MM.1S (cell line): ENCODE measurements around the gene TMPRSS13.

ENCODE experiments used
- DNase-seq: peaks from one replicate; pipeline ENCODE4 v3.0.0-alpha.2; 2015
- H2AFZ ChIP-seq: fragments of 300-600 bp; sonication (generic); 2 replicates; pipeline ENCODE4 v1.6.0; 2016; ENCODE audit warnings: antibody characterized with exemption, low read length
- H3F3A ChIP-seq: fragments of 300-600 bp; sonication (generic); 2 replicates; pipeline ENCODE4 v1.6.1; 2016; ENCODE audit warnings: mild to moderate bottlenecking, antibody characterized with exemption, low read length, moderate library complexity, mixed read lengths; ENCODE audit not compliant: insufficient read depth
- H3K27ac ChIP-seq: fragments of 300-600 bp; sonication (generic); 2 replicates; pipeline ENCODE4 v1.5.1; 2016; ENCODE audit warnings: mild to moderate bottlenecking, low read length
- H3K27me3 ChIP-seq: fragments of 300-600 bp; sonication (generic); replicated peaks from 2 replicates; pipeline ENCODE4 v1.6.0; 2016; ENCODE audit warnings: low read length; ENCODE audit not compliant: insufficient read depth
- H3K36me3 ChIP-seq: fragments of 300-600 bp; sonication (generic); replicated peaks from 2 replicates; pipeline ENCODE4 v1.6.1; 2016; ENCODE audit warnings: mild to moderate bottlenecking, low read length, mixed read lengths; ENCODE audit not compliant: insufficient read depth
- H3K4me1 ChIP-seq: fragments of 300-600 bp; sonication (generic); 2 replicates; pipeline ENCODE4 v1.6.1; 2016; ENCODE audit warnings: low read length, mixed read lengths
- H3K4me2 ChIP-seq: fragments of 300-600 bp; sonication (generic); 2 replicates; pipeline ENCODE4 v1.6.0; 2016; ENCODE audit warnings: low read depth, low read length
- H3K4me3 ChIP-seq: fragments of 300-600 bp; sonication (generic); 2 replicates; pipeline ENCODE4 v1.5.1; 2016; ENCODE audit warnings: low read length, mixed read lengths
- H3K79me2 ChIP-seq: fragments of 300-600 bp; sonication (generic); 2 replicates; pipeline ENCODE4 v1.6.1; 2016; ENCODE audit warnings: mixed run types, low read length, mixed read lengths
- H3K9ac ChIP-seq: fragments of 300-600 bp; sonication (generic); 2 replicates; pipeline ENCODE4 v1.6.1; 2016; ENCODE audit warnings: low read length, mixed read lengths
- H3K9me2 ChIP-seq: fragments of 300-600 bp; sonication (generic); replicated peaks from 2 replicates; pipeline ENCODE4 v1.6.1; 2016; ENCODE audit warnings: mild to moderate bottlenecking, low read length, mixed read lengths; ENCODE audit not compliant: insufficient read depth
- H3K9me3 ChIP-seq: fragments of 300-600 bp; sonication (generic); replicated peaks from 2 replicates; pipeline ENCODE4 v1.6.1; 2016; ENCODE audit warnings: mild to moderate bottlenecking, low read length, mixed read lengths; ENCODE audit not compliant: insufficient read depth
- H4K20me1 ChIP-seq: fragments of 300-600 bp; sonication (generic); 2 replicates; pipeline ENCODE4 v1.6.1; 2016; ENCODE audit warnings: mild to moderate bottlenecking, low read length, moderate library complexity, mixed read lengths; ENCODE audit not compliant: insufficient read depth
- EZH2 ChIP-seq: fragments of 300-600 bp; sonication (generic); optimal IDR thresholded peaks from 2 replicates; pipeline ENCODE3; 2017; ENCODE audit warnings: low read depth, mild to moderate bottlenecking, antibody characterized with exemption, low read length, mixed read lengths
- EZH2phosphoT487 ChIP-seq: fragments of 300-600 bp; sonication (generic); IDR thresholded peaks from 2 replicates; pipeline ENCODE4 v1.6.1; 2018; ENCODE audit warnings: antibody characterized with exemption, low read length
- TF ChIP-seq, protein P1 (sequence below): fragments of 300-600 bp; sonication (generic); IDR thresholded peaks from 2 replicates; pipeline ENCODE4 v1.5.1; 2016; ENCODE audit warnings: antibody characterized with exemption, low read length, mixed read lengths

Gene TMPRSS13

DNA sequence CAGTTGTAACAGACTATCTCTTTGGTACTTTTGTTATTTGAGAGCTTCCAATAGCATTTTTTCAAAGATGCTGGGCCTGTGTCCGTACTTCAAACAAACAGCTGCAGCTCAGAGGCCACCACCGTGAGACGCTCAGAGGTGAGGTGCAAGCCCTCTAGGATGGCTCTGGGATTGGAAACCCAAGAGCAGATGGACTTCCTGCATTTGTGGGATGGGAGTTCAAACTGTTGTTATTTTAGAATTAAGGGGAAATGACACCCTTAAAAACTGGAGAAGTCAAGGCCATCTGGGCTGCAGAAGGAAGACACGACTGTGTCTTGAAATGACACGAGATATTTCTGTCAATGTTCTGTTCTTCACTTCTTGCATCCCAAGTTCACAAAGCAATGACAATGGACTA is 47.8 kb upstream of the TMPRSS13 start:
- no peaks in the 10 kb centered on the region for H3K4me1 ChIP-seq
- no peaks in the 10 kb centered on the region for H3K36me3 ChIP-seq
- H3K9me2 ChIP-seq, result no peaks in the 10 kb centered on the region
- no peaks in the 10 kb centered on the region for H3K9me3 ChIP-seq
- H3K79me2 ChIP-seq, result no peaks in the 10 kb centered on the region
- H3K9ac ChIP-seq, result no peak overlapping the region
- no peak for DNase-seq
- no peak overlapping the region for H3K27ac ChIP-seq
- H2AFZ ChIP-seq, result no peak overlapping the region
- no peaks in the 10 kb centered on the region for H4K20me1 ChIP-seq
- H3K4me2 ChIP-seq, result no peak overlapping the region
- no peaks in the 10 kb centered on the region for H3F3A ChIP-seq
- TF ChIP-seq EZH2phosphoT487 (no peak), EZH2 (no peak)
- TF ChIP-seq, protein P1, sequence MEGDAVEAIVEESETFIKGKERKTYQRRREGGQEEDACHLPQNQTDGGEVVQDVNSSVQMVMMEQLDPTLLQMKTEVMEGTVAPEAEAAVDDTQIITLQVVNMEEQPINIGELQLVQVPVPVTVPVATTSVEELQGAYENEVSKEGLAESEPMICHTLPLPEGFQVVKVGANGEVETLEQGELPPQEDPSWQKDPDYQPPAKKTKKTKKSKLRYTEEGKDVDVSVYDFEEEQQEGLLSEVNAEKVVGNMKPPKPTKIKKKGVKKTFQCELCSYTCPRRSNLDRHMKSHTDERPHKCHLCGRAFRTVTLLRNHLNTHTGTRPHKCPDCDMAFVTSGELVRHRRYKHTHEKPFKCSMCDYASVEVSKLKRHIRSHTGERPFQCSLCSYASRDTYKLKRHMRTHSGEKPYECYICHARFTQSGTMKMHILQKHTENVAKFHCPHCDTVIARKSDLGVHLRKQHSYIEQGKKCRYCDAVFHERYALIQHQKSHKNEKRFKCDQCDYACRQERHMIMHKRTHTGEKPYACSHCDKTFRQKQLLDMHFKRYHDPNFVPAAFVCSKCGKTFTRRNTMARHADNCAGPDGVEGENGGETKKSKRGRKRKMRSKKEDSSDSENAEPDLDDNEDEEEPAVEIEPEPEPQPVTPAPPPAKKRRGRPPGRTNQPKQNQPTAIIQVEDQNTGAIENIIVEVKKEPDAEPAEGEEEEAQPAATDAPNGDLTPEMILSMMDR, result no peak
- no peaks in the 10 kb centered on the region for H3K27me3 ChIP-seq
- H3K4me3 ChIP-seq, result no peak overlapping the region

DNA sequence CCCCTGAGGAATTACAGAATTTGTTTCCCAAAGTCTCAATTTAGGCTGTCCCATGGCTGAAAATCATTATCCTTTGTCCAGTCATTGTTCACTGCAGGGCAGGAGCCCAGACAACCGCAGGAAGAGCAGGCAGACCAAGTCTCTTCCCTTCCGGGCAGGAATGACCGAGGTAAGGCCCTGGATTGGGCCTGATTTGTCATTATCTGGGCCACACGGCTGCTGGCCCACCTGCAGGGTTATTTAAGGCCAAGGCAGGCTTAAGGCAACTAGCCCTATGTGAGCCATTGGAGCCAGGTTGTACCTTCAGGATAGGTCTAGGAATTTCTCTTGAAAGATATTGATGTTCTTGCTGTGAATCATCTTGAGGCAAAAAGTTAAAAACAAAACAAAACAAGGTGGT is 47.2 kb upstream of the TMPRSS13 start:
- Histone ChIP-seq H3K27ac (no peak overlapping the region), H3F3A (no peaks in the 10 kb centered on the region), H3K9me2 (no peaks in the 10 kb centered on the region), H2AFZ (no peak overlapping the region), H3K9me3 (no peaks in the 10 kb centered on the region), H3K4me1 (no peaks in the 10 kb centered on the region), H3K9ac (no peak overlapping the region), H4K20me1 (no peaks in the 10 kb centered on the region), H3K27me3 (no peaks in the 10 kb centered on the region), H3K4me3 (no peak overlapping the region), H3K36me3 (no peaks in the 10 kb centered on the region), H3K4me2 (no peak overlapping the region), H3K79me2 (no peaks in the 10 kb centered on the region)
- DNase-seq, result no peak
- TF ChIP-seq EZH2phosphoT487 (no peak), EZH2 (no peak)
- TF ChIP-seq, protein P1, result no peak

DNA sequence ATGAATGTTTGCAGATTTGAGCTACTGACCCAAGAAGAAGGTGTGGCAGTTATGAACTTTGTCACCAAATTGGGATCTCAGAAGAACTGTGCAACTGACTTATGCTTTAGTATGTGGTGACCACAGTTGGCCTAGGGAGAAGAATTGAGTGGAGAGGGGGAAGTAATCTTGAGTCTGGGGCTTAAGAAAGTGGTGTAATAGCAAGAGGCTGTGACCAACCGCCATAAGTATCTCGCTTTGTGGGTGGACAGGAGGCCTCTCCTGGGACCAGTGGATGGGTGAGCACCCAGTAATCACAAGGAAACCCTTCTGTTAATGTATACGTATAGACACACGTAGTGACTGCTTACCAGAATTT is 44.3 kb upstream of the TMPRSS13 start:
- H3K27ac ChIP-seq, result no peak overlapping the region
- no peaks in the 10 kb centered on the region for H4K20me1 ChIP-seq
- TF ChIP-seq EZH2phosphoT487 (no peak), EZH2 (no peak)
- TF ChIP-seq, protein P1, result no peak
- H3K4me2 ChIP-seq, result no peak overlapping the region
- H3K36me3 ChIP-seq, result no peaks in the 10 kb centered on the region
- no peak for DNase-seq
- no peak overlapping the region for H2AFZ ChIP-seq
- no peaks in the 10 kb centered on the region for H3K27me3 ChIP-seq
- no peaks in the 10 kb centered on the region for H3K9me3 ChIP-seq
- H3K4me3 ChIP-seq, result no peak overlapping the region
- no peaks in the 10 kb centered on the region for H3K79me2 ChIP-seq
- H3K9ac ChIP-seq, result no peak overlapping the region
- peaks cover 9% of the 10 kb centered on the region; the same call in 1 of the 2 replicates for H3K4me1 ChIP-seq
- H3K9me2 ChIP-seq, result no peaks in the 10 kb centered on the region
- no peaks in the 10 kb centered on the region for H3F3A ChIP-seq
